Activated CD8-positive, alpha-beta T cell treated with anti-CD3 and anti-CD28 coated beads for 36 hours (primary cell): ENCODE data around the gene ZNF407. TPM values are rescaled to one million over a fixed set of nuclear protein-coding genes. Genes with fewer than 3 reads are reported as not detected.

ENCODE experiments used
- ATAC-seq: fragments of 200-7000 bp; cut with Tn5 transposase; one replicate; pipeline ENCODE4 v1.10.0; 2021; ENCODE audit warnings: mild to moderate bottlenecking, moderate library complexity
- CTCF ChIA-PET: fragments of 350-600 bp; sonication (Branson Sonifier 250); formaldehyde crosslinking; loops from one replicate; lab custom pipeline; 2021; ENCODE audit warnings: antibody characterized with exemption; lab: Charles Lee
- POLR2A ChIA-PET: fragments of 350-600 bp; sonication (Branson Sonifier 250); formaldehyde crosslinking; loops from one replicate; lab custom pipeline; 2021; ENCODE audit warnings: antibody characterized with exemption; lab: Charles Lee
- DNase-seq: peaks from one replicate; pipeline ENCODE4 v3.0.0-alpha.2; 2020
- H3K27ac Mint-ChIP-seq: one replicate; pipeline ENCODE4 v1.8.0; 2021; ENCODE audit warnings: mild to moderate bottlenecking, mixed read lengths
- H3K27me3 Mint-ChIP-seq: one replicate; pipeline ENCODE4 v1.8.0; 2021; ENCODE audit warnings: mixed read lengths
- H3K36me3 Mint-ChIP-seq: one replicate; pipeline ENCODE4 v1.8.0; 2021; ENCODE audit warnings: low read depth, mixed read lengths
- H3K4me1 Mint-ChIP-seq: one replicate; pipeline ENCODE4 v1.8.0; 2021; ENCODE audit warnings: low read depth, mixed read lengths
- H3K4me3 Mint-ChIP-seq: one replicate; pipeline ENCODE4 v1.8.0; 2021; ENCODE audit warnings: mild to moderate bottlenecking, moderate library complexity, mixed read lengths
- H3K9me3 Mint-ChIP-seq: one replicate; pipeline ENCODE4 v1.8.0; 2021; ENCODE audit warnings: mixed read lengths
- CTCF ChIP-seq: fragments of 200-600 bp; IDR thresholded peaks from one replicate; pipeline ENCODE4 v1.8.0; 2022; ENCODE audit warnings: antibody characterized with exemption, mild to moderate bottlenecking
- intact Hi-C: fragments of 100-400 bp; cut with micrococcal nuclease; formaldehyde crosslinking; loops from one replicate; pipeline ENCODE4 v1.10.0; 2022
- total RNA-seq, 2 experiments: library from RNA; stranded (reverse); gene quantifications; one replicate each; pipeline ENCODE4 v1.2.3, GENCODE V29; 2021

The ZNF407 gene
- total RNA-seq, 2 experiments from 2014 or later: 9.9 to 10.8 TPM

GRCh38 chr18:75070235-75070624 lies 472.6 kb downstream of the ZNF407 start:
- peak overlapping the region; percentile 71 for H3K4me3 Mint-ChIP-seq
- H3K4me1 Mint-ChIP-seq: peaks cover 28% of the 10 kb centered on the region
- DNase-seq (no peak), ATAC-seq (no peak)
- ChIA-PET POLR2A (interaction anchor here (1.3 kb wide), 1 partner anchor 114 kb away, joined by 3 read pairs; no protein-coding TSS in a partner anchor), CTCF (no interaction called here)
- peak overlapping the region; percentile 98 for H3K27ac Mint-ChIP-seq
- H3K36me3 Mint-ChIP-seq: peaks cover 8% of the 10 kb centered on the region
- H3K27me3 Mint-ChIP-seq: no peaks in the 10 kb centered on the region
- intact Hi-C loops: loop anchor here (10.0 kb wide), 1 partner anchor 75 kb away; no protein-coding TSS in a partner anchor
- peaks cover 10% of the 10 kb centered on the region for H3K9me3 Mint-ChIP-seq
- TF ChIP-seq CTCF: no peak

- peak; percentile 90 for ATAC-seq
- ChIA-PET CTCF (no interaction called here), POLR2A (interaction anchor here (0.7 to 1.3 kb wide), 4 partner anchors 41 to 472 kb away, joined by 3 read pairs; no protein-coding TSS in a partner anchor)
- Mint-ChIP-seq H3K9me3 (peaks cover 14% of the 10 kb centered on the region), H3K4me3 (peak overlapping the region; percentile 71), H3K4me1 (peaks cover 28% of the 10 kb centered on the region), H3K36me3 (peaks cover 7% of the 10 kb centered on the region), H3K27me3 (no peaks in the 10 kb centered on the region), H3K27ac (peak overlapping the region; percentile 98)
- DNase-seq: peak; percentile 82
- intact Hi-C loops: loop anchor here (10.0 kb wide), 1 partner anchor 76 kb away; no protein-coding TSS in a partner anchor
- TF ChIP-seq CTCF: no peak
Observed at GRCh38 chr18:75070625-75071483, 473.2 kb downstream of the ZNF407 start.

GRCh38 chr18:75071484-75071785 lies 473.8 kb downstream of the ZNF407 start:
- Mint-ChIP-seq H3K9me3 (peaks cover 18% of the 10 kb centered on the region), H3K4me1 (peaks cover 28% of the 10 kb centered on the region), H3K27ac (peak overlapping the region; percentile 98), H3K4me3 (peak overlapping the region; percentile 71), H3K36me3 (peaks cover 10% of the 10 kb centered on the region), H3K27me3 (no peaks in the 10 kb centered on the region)
- no peak for ATAC-seq
- CTCF ChIA-PET: no interaction called here
- TF ChIP-seq CTCF: no peak
- intact Hi-C loops: loop anchor here (10.0 kb wide), 1 partner anchor 77 kb away; no protein-coding TSS in a partner anchor
- POLR2A ChIA-PET: interaction anchor here (0.8 to 1.3 kb wide), 3 partner anchors 42 to 473 kb away, joined by 3 read pairs; no protein-coding TSS in a partner anchor
- no peak for DNase-seq

GRCh38 chr18:75071866-75072671 lies 474.4 kb downstream of the ZNF407 start:
- H3K4me1 Mint-ChIP-seq: peaks cover 28% of the 10 kb centered on the region
- peak overlapping the region; percentile 98 for H3K27ac Mint-ChIP-seq
- intact Hi-C loops: loop anchor here (10.0 kb wide), 1 partner anchor 77 kb away; no protein-coding TSS in a partner anchor
- H3K36me3 Mint-ChIP-seq: peaks cover 11% of the 10 kb centered on the region
- TF ChIP-seq CTCF: no peak
- CTCF ChIA-PET: no interaction called here
- ATAC-seq: no peak
- H3K9me3 Mint-ChIP-seq: peaks cover 20% of the 10 kb centered on the region
- peak overlapping the region; percentile 71 for H3K4me3 Mint-ChIP-seq
- POLR2A ChIA-PET: interaction anchor here (1.1 kb wide), 1 partner anchor 474 kb away, joined by 3 read pairs; no protein-coding TSS in a partner anchor
- no peaks in the 10 kb centered on the region for H3K27me3 Mint-ChIP-seq
- DNase-seq: no peak
